Body of pancreas (tissue), 4 donors: Measurements from ENCODE around the gene AUTS2. TPM values are rescaled to one million over a fixed set of nuclear protein-coding genes. Genes with fewer than 3 reads are reported as not detected.

Source experiments
- ATAC-seq: fragments of 150-250 bp; one replicate; pipeline ENCODE4 v1.9.1; 2016
- DNase-seq, 4 donors: peaks; one replicate each; pipeline ENCODE4 v3.0.0-alpha.2; 2019
- H3K27ac ChIP-seq, 4 donors: fragments of 200-600 bp; sonication (generic); 1 replicate in 3 of 4; 2 replicates in 1 of 4; pipeline versions ENCODE4 v1.5.1 to v1.6.1; 2016 to 2019; ENCODE audit warnings: mild to moderate bottlenecking in 1 of 4, mixed read lengths in 1 of 4, moderate library complexity in 1 of 4
- H3K27me3 ChIP-seq, 2 donors: fragments of 200-600 bp; sonication (generic); one replicate each; pipeline ENCODE4 v1.6.0; 2016; ENCODE audit warnings: mild to moderate bottlenecking in 1 of 2
- H3K36me3 ChIP-seq, 2 donors: fragments of 200-600 bp; sonication (generic); replicated peaks in 1 of 2; 2 replicates each; pipeline ENCODE4 v1.5.1; 2016; ENCODE audit warnings: low read depth in 2 of 2; ENCODE audit not compliant: insufficient read depth in 1 of 2
- H3K4me1 ChIP-seq: fragments of 200-600 bp; sonication (generic); one replicate; pipeline ENCODE4 v1.6.0; 2016
- H3K4me3 ChIP-seq, 2 donors: fragments of 200-600 bp; sonication (generic); 1 replicate in 1 of 2; 2 replicates in 1 of 2; pipeline ENCODE4 v1.5.1; 2016 to 2019
- H3K9me3 ChIP-seq, 3 donors: fragments of 200-600 bp; sonication (generic); 1 replicate in 2 of 3; 2 replicates in 1 of 3; pipeline ENCODE4 v1.5.1; 2016
- POLR2A ChIP-seq, 3 donors: fragments of 450-650 bp; IDR thresholded peaks; one replicate each; pipeline ENCODE4 v1.6.1; 2016; ENCODE audit warnings: antibody characterized with exemption in 3 of 3, mild to moderate bottlenecking in 2 of 3
- WGBS, 2 donors: methylation state at CpG; one replicate each; pipeline ENCODE4 v1.1.5; 2017; 5-methylcytosine and 5-hydroxymethylcytosine counted together
- intact Hi-C: fragments of 100-400 bp; cut with DNase I; formaldehyde crosslinking; loops from one replicate; pipeline ENCODE4 v1.15.1; 2023
- total RNA-seq, 2 donors: library from RNA; depleted of rRNA; stranded (reverse); fragments of >200 nt; gene quantifications; one replicate each; pipeline ENCODE4 v1.1.0, GENCODE V29; 2016
- TF ChIP-seq, protein P1 (sequence below), 7 experiments: fragments of 450-650 bp in 4 of 7; fragments of 200-600 bp in 3 of 7; sonication (generic) in 3 of 7; IDR thresholded peaks; one replicate each; pipeline ENCODE4 v1.5.1; 2016 to 2019; ENCODE audit warnings: antibody characterized with exemption in 7 of 7

The AUTS2 gene
- total RNA-seq, 2 donors from 2014 or later, result 11.7 to 18.5 TPM

DNA sequence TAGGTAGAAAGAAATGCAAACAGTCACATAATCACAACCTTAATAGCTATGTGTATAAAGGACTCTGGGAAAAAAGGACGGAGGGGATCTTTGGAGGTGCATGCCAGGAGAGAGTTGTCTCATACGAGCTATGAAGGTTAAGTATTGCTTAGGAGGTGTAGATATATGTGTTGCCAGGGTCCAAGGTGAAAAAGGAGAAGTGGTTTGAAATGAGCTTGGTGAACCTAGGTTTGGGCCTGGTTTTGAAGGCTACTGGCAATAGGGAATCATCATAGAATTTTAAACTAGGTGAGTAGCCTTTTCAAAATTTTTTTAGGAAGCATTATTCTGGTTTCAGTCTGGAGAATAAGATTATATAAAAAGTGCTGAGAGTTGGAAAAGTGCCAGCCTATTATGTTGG lies 336.8 kb downstream of the AUTS2 start:
- 56 to 67% methylated on average over 2 of the region's 2 CpGs for WGBS, 2 donors
- ATAC-seq, result no peak
- TF ChIP-seq, protein P1, sequence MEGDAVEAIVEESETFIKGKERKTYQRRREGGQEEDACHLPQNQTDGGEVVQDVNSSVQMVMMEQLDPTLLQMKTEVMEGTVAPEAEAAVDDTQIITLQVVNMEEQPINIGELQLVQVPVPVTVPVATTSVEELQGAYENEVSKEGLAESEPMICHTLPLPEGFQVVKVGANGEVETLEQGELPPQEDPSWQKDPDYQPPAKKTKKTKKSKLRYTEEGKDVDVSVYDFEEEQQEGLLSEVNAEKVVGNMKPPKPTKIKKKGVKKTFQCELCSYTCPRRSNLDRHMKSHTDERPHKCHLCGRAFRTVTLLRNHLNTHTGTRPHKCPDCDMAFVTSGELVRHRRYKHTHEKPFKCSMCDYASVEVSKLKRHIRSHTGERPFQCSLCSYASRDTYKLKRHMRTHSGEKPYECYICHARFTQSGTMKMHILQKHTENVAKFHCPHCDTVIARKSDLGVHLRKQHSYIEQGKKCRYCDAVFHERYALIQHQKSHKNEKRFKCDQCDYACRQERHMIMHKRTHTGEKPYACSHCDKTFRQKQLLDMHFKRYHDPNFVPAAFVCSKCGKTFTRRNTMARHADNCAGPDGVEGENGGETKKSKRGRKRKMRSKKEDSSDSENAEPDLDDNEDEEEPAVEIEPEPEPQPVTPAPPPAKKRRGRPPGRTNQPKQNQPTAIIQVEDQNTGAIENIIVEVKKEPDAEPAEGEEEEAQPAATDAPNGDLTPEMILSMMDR (IDR thresholded peaks at IDR 0.05), result no peak
- no peaks in the 10 kb centered on the region for H3K9me3 ChIP-seq
- no peaks in the 10 kb centered on the region for H3K27me3 ChIP-seq
- DNase-seq, result no peak
- intact Hi-C loops, result no loop called here
- H3K27ac ChIP-seq, result no peak overlapping the region
- no peak overlapping the region for H3K4me3 ChIP-seq
- H3K4me1 ChIP-seq, result peaks cover 5% of the 10 kb centered on the region
- H3K36me3 ChIP-seq, result no peaks in the 10 kb centered on the region

DNA sequence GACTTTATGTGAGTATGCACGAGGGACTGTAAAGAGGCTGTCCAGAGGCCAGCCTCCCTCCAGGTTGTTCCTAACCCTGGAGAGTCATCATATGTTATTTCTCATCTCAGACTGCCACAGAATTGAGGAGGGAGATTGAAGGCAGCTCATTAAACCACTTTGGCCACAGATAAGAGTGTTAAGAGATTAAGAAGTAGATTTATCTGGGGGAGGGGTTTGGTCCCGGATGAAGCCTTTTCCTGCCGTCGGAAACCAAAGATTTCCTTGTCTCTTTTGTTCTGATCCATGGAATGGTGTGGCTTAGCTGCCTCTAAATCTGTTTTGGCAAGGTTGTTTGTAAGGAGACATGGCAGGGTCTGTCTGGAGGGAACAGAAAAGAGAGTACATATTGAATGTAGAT lies 338.8 kb downstream of the AUTS2 start:
- Histone ChIP-seq H3K4me1 (peaks cover 5% of the 10 kb centered on the region), H3K4me3 (no peak overlapping the region), H3K27ac (no peak overlapping the region), H3K27me3 (no peaks in the 10 kb centered on the region), H3K36me3 (no peaks in the 10 kb centered on the region), H3K9me3 (no peaks in the 10 kb centered on the region)
- intact Hi-C loops, result no loop called here
- DNase-seq, result no peak
- TF ChIP-seq, protein P1 (IDR thresholded peaks at IDR 0.05), result no peak
- TF ChIP-seq POLR2A (IDR thresholded peaks at IDR 0.05), result no peak
- no peak for ATAC-seq
- WGBS, 2 donors, result 76 to 85% methylated on average over 4 of the region's 4 CpGs

DNA sequence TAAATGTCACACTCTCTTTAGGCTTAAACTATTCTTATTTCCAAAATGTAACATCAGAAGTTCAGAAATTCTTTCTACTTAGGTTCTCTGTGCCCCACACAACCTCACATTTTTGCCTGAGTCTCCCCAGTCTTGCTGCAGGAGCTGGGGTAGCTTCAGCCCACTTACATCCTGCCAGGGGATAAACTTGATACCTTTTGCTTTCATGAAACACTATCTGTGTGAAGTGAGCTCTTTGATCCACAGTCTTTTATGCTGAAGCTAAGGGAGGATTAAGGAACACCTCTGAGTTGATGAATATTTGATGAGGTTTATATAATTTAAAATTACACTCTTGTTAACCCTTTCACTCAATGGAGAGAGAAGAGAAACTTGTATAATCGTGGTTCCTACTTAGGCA lies 341.0 kb downstream of the AUTS2 start:
- H3K27me3 ChIP-seq, result no peaks in the 10 kb centered on the region
- ATAC-seq (no peak), DNase-seq (no peak)
- intact Hi-C loops, result no loop called here
- H3K4me1 ChIP-seq, result peaks cover 5% of the 10 kb centered on the region
- H3K9me3 ChIP-seq, result no peaks in the 10 kb centered on the region
- WGBS, 2 donors, result 55 to 66% methylated on average over 1 of the region's 1 CpG
- TF ChIP-seq, protein P1 (IDR thresholded peaks at IDR 0.05), result no peak
- TF ChIP-seq POLR2A (IDR thresholded peaks at IDR 0.05), result no peak
- H3K27ac ChIP-seq, result no peak overlapping the region
- H3K4me3 ChIP-seq, result no peak overlapping the region
- H3K36me3 ChIP-seq, result no peaks in the 10 kb centered on the region

DNA sequence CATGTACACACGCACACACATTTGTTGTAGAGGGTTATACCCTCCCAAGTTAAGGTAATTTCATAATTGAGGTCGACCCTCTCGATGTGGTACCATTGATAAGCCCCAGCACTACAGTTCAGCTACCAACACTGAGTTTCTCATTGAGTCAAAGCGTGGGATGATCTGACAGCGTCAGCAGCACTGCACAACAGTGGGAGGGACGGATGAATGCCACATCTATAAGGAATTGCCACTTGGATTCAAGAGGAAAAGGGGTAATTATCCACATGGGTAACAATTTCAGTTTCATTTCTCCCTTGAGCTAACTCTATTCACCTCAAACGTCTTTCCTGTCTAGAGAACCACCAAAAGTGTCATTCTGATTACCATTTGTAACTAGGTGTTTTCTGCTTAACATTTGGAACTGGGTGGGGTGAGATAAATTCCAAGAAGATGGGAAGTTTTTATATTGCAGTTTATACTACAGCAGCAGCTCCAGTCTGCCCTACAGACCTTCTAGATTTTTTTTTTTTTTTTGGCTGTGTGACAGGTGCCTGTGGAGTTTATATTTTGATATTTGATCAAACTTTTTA lies 342.9 kb downstream of the AUTS2 start:
- no peak overlapping the region for H3K4me3 ChIP-seq
- 76 to 78% methylated on average over 7 of the region's 7 CpGs for WGBS, 2 donors
- TF ChIP-seq POLR2A (IDR thresholded peaks at IDR 0.05), result no peak
- TF ChIP-seq, protein P1 (IDR thresholded peaks at IDR 0.05), result no peak
- ATAC-seq (no peak), DNase-seq (no peak)
- intact Hi-C loops, result no loop called here
- H3K4me1 ChIP-seq, result peaks cover 5% of the 10 kb centered on the region
- no peaks in the 10 kb centered on the region for H3K27me3 ChIP-seq
- no peaks in the 10 kb centered on the region for H3K36me3 ChIP-seq
- no peaks in the 10 kb centered on the region for H3K9me3 ChIP-seq
- H3K27ac ChIP-seq, result no peak overlapping the region

DNA sequence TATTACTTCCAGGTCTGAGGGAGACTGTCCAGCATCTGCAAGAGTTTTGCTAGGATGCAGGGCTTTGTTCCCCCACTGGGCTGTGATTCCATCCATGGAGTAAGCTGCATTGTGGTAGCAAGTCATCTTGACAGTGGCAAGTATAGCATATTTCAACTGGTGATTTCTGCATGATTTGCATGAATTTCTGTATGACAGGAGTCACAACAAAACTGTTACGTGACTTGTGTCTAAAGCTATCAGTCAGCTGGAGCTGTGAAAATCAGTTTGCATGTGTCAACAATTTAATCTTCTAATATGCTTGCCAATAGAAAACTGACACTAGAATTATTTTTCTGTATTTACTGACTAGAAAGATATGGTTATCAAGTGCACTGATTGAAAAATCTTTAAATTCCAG lies 344.3 kb downstream of the AUTS2 start:
- Histone ChIP-seq H3K27ac (no peak overlapping the region), H3K4me1 (peaks cover 5% of the 10 kb centered on the region), H3K4me3 (no peak overlapping the region), H3K27me3 (no peaks in the 10 kb centered on the region), H3K9me3 (no peaks in the 10 kb centered on the region), H3K36me3 (no peaks in the 10 kb centered on the region)
- 23 to 42% methylated on average over 1 of the region's 1 CpG for WGBS, 2 donors
- DNase-seq (no peak), ATAC-seq (no peak)
- intact Hi-C loops, result no loop called here
- no peak for TF ChIP-seq POLR2A (IDR thresholded peaks at IDR 0.05)
- TF ChIP-seq, protein P1 (IDR thresholded peaks at IDR 0.05), result no peak
